ENCODE data around the gene KCNIP2.

- TF ChIP-seq CTCF (IDR thresholded peaks at IDR 0.05) (no peak), POLR2AphosphoS5 (IDR thresholded peaks at IDR 0.05) (no peak), POLR2A (IDR thresholded peaks at IDR 0.05; ENCODE audit: low read depth) (no peak)
Measured at GRCh38 chr10:101829561-101830315, 13.9 kb downstream of the KCNIP2 start.

Measured in esophagus muscularis mucosa (tissue), 3 donors.